Fibroblast of lung (primary cell): Measurements from ENCODE around the gene SPI1.

Experiments
- EZH2 ChIP-seq: IDR thresholded peaks from 2 replicates; pipeline ENCODE4 v1.5.1; 2012; ENCODE audit warnings: low read length, control low read depth, mild to moderate bottlenecking; ENCODE audit errors: missing control alignments
- TF ChIP-seq, protein P1 (sequence below), 2 donors: IDR thresholded peaks in 1 of 2; conservative IDR thresholded peaks in 1 of 2; 1 replicate in 1 of 2; 2 replicates in 1 of 2; pipeline ENCODE4 v1.5.1; 2011 to 2012; ENCODE audit warnings: low read length in 2 of 2, control low read depth in 1 of 2, inconsistent platforms in 1 of 2, low read depth in 1 of 2, mild to moderate bottlenecking in 1 of 2

GRCh38 chr11:47305734-47306483 is 72.4 kb downstream of the SPI1 start:
- TF ChIP-seq, protein P1, sequence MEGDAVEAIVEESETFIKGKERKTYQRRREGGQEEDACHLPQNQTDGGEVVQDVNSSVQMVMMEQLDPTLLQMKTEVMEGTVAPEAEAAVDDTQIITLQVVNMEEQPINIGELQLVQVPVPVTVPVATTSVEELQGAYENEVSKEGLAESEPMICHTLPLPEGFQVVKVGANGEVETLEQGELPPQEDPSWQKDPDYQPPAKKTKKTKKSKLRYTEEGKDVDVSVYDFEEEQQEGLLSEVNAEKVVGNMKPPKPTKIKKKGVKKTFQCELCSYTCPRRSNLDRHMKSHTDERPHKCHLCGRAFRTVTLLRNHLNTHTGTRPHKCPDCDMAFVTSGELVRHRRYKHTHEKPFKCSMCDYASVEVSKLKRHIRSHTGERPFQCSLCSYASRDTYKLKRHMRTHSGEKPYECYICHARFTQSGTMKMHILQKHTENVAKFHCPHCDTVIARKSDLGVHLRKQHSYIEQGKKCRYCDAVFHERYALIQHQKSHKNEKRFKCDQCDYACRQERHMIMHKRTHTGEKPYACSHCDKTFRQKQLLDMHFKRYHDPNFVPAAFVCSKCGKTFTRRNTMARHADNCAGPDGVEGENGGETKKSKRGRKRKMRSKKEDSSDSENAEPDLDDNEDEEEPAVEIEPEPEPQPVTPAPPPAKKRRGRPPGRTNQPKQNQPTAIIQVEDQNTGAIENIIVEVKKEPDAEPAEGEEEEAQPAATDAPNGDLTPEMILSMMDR (conservative IDR thresholded peaks at IDR 0.05 in 1 of 2, IDR thresholded peaks at IDR 0.05 in 1 of 2; ENCODE audit: low read depth in 1 of 2, low read length in 2 of 2) = no peak
- TF ChIP-seq EZH2 = no peak
